GM19438 (cell line): ENCODE results near the gene ABHD12.
A peak's percentile ranks its signal among the peaks of the same experiment; 100 is the strongest.
"Not testable (repeated sequence)": the region's sequence is repeated elsewhere in the genome, so short reads cannot be mapped to it uniquely, and the experiment has no call there.

Experiments
- ATAC-seq: cut with Tn5 transposase; IDR thresholded peaks from one replicate; pipeline ENCODE4 v1.9.1; 2021; ENCODE audit warnings: low read depth; ENCODE audit not compliant: unreplicated experiment

Gene ABHD12

GRCh38 chr20:25390538-25391528 is at the start of gene ABHD12:
Gene ABHD12, minus strand, starts transcription at chr20:25390835. Its CDS starts 132 bp downstream, at chr20:25390703.
- peak; percentile 88 for ATAC-seq

DNA sequence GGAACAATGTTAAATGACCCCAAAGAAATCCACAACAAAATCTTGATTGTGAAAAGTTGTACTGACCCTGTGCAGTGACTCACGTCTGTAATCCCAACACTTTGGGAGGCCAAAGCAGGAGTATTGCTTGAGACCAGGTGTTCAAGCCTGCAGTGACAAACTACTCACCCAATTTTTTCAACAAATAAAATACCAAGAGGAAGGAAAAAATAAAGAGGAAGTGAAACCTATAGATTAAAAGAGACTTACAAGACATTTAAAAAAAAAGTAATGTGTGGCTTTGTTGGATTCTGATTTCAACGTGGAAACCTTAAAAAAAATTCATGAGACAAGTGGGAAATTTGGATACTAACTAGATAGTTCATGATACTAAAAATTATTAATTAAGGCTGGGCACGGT is 48.7 kb upstream of the ABHD12 start:
- no peak for ATAC-seq

- no peak for ATAC-seq
Observed at GRCh38 chr20:25437153-25437581, 46.5 kb upstream of the ABHD12 start.

DNA sequence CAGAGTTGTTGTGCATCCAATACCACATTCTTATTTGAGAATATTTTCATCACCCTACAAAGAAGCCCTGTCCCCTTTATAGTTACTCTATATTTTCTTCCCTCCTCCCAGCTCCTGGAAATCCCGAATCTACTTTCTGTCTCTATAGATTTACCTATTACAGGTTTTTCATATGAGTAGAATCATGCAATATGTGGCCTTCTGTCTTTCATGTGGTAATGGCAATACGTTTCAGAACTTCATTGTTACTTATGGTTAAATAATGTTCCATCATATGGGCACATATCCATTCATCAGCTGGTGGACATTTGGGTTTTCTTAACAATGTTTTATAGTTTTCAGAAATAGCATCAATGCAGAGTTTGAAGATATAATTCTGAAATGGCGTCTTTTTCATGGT is 33.9 kb upstream of the ABHD12 start:
- no peak for ATAC-seq

- ATAC-seq: no peak
Observed at GRCh38 chr20:25422032-25422431, 31.4 kb upstream of the ABHD12 start.

- no peak for ATAC-seq
Observed at GRCh38 chr20:25421102-25421501, 30.5 kb upstream of the ABHD12 start.

DNA sequence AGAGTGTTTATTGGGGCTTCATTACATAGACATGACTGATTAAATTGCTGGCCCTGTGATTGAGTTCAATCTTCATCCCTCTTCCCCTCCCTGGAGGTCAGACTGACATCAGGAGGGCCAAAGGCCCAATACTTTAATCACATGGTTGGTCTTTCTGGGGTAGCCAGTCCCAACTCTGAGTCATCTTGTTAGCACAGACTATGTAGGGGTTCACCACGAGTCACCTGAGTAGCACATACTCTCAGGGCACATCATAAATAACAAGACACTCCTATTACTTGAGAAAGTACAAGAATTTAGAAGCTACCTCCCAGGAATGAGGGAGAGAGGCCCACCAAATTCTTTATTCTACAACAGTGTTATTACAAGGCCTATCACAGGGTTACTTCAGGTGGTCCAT is 28.1 kb upstream of the ABHD12 start:
- no peak for ATAC-seq

DNA sequence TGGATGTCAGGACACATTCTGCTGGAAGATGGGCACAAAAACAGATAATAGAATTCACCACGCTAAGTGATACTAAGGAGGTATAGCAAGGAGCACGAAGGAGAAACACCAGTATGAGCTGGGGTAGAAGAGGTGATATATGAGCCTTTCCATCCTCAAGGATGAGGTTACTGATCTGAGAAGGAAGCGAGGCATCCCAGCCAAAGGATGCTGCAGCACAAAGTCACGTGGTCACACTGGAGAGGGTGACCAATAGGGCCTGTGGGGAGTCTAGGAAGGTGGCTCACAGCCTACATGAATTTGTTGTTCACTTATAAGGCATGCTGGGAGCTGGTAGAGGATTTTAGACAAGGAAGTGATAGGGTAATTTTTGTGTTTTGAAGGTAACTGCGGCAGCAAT is 18.3 kb upstream of the ABHD12 start:
- no peak for ATAC-seq

GRCh38 chr20:25408170-25408547 is 17.5 kb upstream of the ABHD12 start:
- ATAC-seq: no peak

GRCh38 chr20:25407311-25408169 is 16.9 kb upstream of the ABHD12 start, which contains the start of gene GINS1:
Gene GINS1, plus strand, starts transcription at chr20:25407673. Its CDS starts 148 bp downstream, at chr20:25407821.
- peak; percentile 89 for ATAC-seq

- no peak for ATAC-seq
Observed at GRCh38 chr20:25402583-25402982, 11.9 kb upstream of the ABHD12 start.

GRCh38 chr20:25400291-25400732 is 9.7 kb upstream of the ABHD12 start:
- not testable (repeated sequence) for ATAC-seq

DNA sequence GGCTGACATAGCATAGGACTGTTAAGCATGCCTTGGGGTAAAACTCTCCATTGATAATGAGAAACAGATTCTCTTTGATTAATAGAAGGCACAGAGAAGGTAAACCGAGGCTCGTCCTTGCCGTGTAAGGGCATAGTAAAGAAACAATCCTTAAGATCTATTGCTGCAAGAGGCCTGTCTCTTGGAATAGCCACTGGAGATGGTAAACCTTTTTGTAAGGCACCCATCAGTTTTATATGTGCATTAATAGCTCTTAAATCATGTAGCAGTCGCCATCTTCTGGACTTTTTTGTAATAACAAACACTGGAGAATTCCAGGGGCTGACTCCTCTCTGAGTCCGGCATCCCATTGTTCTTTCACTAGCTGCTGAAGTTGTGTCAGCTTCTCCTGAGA is 8.4 kb upstream of the ABHD12 start:
- ATAC-seq: no peak

DNA sequence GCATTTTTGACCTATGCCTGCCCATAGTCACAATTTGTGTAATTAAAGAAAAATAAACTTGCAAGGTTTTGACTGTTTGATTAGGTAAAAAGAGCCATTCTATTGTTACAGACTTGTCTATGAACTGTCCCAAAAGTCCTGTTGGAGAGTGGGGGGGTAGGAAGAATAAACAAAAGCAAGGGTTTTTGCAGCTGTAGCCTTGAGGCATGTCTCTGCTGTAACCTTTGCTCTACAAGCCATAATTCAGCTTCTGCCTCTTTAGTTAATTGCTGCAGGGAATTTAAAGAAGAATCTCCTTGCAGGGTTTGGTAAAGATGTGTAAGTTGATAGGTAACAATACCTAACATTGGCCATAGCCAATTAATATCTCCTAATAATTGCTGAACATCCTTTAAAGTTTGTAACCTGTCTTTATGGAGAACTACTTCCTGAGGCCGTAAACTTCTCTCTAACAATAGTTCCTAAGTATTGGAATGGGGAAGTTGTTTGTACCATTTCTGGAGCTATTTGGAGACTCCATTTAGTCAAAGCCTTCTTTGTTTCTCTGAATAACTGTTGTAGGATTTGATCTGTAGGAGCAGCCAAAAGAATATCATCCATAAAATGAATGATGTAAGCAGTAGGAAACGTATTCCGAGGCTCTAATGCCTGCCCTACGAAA is 7.9 kb upstream of the ABHD12 start:
- no peak for ATAC-seq

DNA sequence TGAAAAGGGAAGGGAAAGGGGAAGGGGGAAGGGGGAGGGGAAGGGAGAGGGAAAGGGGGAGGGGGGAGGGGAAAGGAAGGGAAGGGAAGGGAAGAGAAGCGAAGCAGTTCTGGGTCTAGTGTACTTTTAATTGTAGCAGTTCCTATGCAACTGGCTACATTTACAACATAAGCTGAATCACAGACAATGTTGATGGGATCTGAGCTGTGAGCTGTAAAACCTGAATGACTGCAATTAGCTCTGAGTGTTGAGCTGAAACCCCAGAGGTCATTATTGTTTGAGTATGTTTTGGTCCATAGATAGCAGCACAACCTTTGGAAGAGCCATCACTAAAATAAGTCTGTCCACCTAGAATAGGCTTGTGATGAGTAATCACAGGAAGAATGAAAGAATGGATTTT is 7.2 kb upstream of the ABHD12 start:
- ATAC-seq: no peak

GRCh38 chr20:25397096-25397495 is 6.5 kb upstream of the ABHD12 start:
- ATAC-seq: no peak

DNA sequence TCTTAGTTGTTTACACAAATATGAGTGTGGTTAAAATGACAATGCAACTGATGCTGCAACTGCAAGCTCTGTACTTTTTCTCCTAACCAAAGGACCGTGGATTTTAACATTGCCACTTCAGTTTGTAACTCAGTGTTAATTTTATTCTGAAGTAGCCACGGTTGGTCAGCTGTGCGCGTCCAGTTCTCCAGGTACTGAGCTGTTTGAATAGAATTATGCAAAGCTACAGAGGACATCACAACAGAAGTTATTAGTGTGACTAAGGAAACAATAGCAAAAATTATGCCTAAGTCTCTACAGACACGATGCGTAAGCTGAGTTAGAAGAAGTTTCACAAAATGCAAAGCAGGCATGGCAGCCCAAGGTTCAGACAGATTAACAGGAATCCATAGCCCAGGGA is 4.4 kb upstream of the ABHD12 start:
- no peak for ATAC-seq

DNA sequence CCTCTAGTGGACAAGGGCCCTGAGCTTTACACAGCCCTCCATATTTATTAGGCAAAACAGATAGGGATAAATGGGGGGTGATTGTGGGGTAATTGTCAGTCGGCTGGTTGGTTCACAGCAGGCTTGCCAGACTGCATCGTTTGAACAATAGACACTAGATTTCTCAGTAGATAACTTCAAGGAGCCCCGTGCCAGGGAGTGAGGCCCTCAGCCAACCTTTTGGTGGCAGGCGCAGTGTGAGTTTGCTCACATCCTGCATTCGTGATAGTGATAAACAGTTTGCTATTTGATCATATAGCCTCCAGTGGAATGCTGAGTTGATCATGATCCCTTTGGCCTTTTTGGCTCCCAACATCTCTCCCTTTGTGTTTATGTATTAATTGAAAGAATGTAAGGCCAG is 3.6 kb upstream of the ABHD12 start:
- ATAC-seq: no peak

DNA sequence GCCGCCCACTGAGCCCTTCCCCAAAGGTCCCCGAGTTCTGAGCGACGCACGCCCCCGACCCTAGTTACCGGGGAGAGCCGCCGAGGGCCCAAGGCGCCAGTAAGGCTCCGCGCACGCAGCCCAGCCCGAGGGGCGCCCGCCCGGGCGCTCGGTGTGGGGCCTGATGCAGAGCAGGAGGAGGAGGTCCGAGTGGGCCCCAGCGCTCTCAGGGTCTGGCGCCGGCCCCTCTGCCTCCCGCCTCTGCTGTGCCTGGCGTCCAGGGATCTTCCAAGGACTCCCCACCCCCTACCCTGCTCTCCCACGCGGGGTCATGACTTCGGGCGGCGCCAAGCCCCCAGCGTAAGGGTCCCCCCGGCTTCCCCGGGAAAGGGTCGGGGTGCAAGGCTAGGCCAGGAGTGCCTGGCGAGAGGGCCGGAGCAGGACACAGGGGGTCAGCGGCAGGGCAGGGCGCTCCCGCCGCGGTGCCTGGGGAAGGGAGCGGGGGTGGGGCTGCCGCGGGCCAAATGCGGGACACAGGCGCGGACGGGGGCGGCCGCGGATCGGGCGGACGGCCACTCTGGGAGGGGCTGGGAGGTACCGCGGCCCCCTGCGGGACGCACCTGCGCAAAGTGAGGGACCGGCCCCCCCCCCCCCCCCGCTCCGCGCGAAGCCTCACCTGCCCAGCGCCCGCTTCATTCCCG is 637 bp downstream of the ABHD12 start:
- ATAC-seq: peak; percentile 28

- no peak for ATAC-seq
Observed at GRCh38 chr20:25389401-25389857, 1.2 kb downstream of the ABHD12 start.
